Astrocyte of the hippocampus (primary cell): ENCODE measurements around the gene NAA11.
A peak's percentile ranks its signal among the peaks of the same experiment; 100 is the strongest.
"Not testable (repeated sequence)": the region's sequence is repeated elsewhere in the genome, so short reads cannot be mapped to it uniquely, and the experiment has no call there.

Experiments used
- DNase-seq: peaks from one replicate; pipeline ENCODE4 v3.0.0; 2011; ENCODE audit warnings: low read depth, low spot score

Gene NAA11

GRCh38 chr4:79308971-79309370 is 16.9 kb downstream of the NAA11 start:
- no peak for DNase-seq

DNA sequence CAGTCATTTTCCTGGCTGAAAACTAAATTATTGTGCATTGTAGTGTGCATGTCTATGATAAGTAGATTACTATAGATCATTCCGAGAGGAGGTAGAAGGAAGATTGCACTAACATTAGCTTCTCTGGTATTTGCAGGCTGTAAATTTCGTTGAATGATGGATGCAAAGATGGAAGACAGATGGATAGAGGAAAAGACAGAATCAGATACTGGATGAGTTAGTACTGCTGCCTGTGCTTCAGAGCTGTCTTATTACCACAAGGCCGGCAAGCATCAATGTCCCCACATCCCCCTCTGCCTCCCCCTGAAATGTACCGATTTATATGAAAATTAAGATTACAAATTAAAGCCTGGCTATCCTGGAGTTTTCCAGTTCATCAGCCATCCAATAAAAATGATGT is 17.7 kb downstream of the NAA11 start:
- no peak for DNase-seq

GRCh38 chr4:79306795-79307194 is 19.1 kb downstream of the NAA11 start:
- no peak for DNase-seq

DNA sequence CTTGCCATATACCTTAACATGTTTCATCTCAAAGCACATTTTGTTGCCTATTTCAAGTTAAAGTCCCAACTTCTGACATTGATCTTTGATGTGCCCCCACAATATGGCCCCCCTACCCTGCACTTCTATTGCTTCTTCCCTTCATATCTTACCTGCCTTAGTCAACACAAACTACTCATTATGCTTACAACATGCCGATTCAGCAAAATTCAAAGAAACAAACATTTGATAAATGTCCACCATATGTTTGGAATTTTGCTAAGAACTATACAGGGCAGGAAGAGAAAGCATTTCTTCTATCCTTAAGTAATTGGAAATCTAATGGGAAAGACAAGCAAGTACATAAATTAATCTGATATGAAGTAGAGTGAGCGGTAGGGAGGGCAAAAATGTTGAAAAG is 25.6 kb downstream of the NAA11 start:
- no peak for DNase-seq

DNA sequence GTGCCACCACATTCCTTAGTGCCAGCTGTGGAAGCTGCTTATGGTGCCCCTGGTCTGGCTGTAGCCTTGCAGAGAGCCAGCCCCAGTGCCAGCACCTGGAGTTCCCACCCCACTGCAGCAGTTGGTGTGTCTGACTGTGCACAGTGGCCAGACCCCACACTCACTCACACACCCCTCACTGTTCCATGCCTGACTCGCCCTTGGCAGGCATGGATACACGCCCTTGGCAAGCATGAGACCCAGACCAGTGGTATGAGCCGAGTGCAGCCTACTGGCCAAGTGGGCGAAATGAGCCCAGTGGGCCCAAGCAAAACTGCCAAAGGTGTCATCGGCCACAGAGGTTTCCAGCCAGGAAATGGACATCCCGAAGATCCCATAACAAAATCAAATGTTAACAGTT is 27.4 kb downstream of the NAA11 start:
- DNase-seq, result no peak

GRCh38 chr4:79298027-79298426 is 27.8 kb downstream of the NAA11 start:
- no peak for DNase-seq

GRCh38 chr4:79297479-79297878 is 28.4 kb downstream of the NAA11 start:
- no peak for DNase-seq

DNA sequence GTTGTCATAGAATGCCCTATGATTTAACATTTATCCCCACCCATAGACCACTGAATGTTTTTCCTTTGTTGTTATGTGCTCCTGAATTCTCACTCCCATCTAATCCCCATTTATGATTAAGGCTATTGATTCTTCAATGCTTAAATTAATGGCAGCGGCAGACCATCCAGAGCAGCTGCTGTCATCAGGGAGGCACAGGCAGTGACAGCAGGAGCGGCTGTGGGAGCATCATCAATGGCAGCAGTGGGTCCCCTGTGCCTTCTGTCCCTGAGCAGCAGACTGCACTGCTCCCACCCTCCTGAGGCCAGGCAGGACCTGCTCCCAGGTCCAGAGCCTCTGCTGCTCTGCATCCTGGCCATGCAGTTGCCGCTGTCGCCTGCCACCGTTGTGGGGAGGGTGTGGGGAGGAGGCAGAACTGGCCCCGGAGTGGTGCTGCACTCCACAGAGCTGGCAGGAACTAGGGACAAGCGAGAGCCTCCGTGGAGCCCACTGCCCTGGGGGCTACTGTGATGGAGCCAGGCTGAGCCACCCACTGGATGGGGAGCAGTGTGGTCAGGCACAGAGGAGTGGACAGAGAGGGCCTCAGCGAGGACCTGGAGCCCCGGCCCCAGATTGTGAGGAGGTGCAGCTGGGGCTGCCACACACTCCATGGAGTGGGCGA is 29.0 kb downstream of the NAA11 start:
- no peak for DNase-seq

DNA sequence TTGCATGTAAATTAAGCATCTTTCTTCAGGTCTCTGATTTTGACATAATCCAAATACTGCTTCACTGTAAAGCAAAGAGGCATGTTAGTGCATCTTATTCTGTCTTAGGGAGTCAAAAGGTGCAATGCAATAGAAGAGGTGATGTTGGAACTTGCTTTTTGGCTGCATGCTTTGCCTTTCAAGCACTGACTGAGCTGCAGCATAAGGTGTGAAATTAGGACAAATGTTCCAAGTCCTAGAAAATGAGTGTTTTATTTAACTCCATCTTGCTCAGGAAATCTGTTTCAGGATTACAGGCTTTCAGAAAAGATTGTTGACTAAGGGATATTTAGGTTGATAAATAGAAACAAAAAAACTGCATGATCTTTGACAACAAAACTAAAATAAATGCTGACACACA is 30.8 kb downstream of the NAA11 start:
- no peak for DNase-seq

DNA sequence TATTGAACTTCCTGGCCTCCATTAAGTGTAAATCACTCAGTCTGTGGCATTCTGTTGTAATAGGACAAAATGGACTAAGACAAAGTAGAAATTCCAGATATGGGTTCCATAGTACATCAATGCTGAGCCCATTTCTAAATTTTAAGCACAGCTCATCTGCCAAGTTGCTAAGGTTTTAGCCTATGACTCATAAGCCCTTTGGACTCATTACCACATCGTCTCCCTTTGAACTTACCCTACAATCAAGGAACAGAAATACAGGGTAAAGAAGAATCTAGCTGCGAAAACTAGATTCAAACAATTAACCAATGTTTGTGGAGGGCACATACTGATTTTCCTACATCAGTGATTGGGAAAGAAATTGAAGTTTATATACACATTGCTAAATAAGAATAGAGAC is 31.8 kb downstream of the NAA11 start:
- peak; percentile 32 for DNase-seq

GRCh38 chr4:79292008-79292407 is 33.9 kb downstream of the NAA11 start:
- no peak for DNase-seq

GRCh38 chr4:79290376-79290775 is 35.5 kb downstream of the NAA11 start:
- no peak for DNase-seq

GRCh38 chr4:79288185-79288584 is 37.7 kb downstream of the NAA11 start:
- no peak for DNase-seq

GRCh38 chr4:79287718-79288117 is 38.1 kb downstream of the NAA11 start:
- no peak for DNase-seq

DNA sequence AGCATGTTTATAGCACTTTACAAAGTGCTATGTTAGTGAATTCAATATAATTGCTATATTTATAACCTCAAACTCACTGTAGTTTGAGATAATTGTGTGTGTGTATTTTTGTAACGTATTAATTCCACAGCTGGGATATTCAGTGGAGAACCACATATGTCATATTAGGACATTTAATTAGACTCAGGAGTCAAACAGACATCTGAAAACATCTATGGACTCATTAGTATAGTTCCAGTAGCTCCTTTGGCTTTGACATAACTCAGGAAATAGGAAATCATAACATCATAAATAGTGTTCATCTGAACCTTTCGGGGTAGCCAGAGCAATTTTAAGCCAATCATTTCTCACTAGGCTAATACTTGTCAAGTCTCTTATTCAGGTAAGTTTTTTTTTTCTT is 38.8 kb downstream of the NAA11 start:
- DNase-seq, result no peak

- DNase-seq, result peak; percentile 34
These were observed 44.1 kb downstream of the NAA11 start for GRCh38 chr4:79281566-79282359.

DNA sequence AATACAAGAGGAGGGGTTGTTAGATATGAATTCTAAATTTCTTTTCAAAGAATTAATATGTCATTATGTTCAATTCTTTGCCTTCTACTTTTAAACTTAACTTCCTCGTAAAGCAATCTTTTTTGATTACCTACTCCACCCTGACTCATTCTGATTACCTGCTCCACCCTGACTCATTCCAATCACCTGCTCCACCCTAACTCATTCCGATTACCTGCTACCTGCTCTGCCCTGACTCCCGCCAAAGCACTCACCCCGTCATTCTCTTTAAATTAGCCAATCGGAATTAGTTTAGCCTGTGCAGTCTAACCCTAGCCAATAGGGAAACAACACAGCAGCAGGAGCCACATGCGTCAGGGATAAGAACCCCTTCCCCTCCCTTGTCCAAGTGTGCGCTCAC is 48.4 kb downstream of the NAA11 start:
- not testable (repeated sequence) for DNase-seq

DNA sequence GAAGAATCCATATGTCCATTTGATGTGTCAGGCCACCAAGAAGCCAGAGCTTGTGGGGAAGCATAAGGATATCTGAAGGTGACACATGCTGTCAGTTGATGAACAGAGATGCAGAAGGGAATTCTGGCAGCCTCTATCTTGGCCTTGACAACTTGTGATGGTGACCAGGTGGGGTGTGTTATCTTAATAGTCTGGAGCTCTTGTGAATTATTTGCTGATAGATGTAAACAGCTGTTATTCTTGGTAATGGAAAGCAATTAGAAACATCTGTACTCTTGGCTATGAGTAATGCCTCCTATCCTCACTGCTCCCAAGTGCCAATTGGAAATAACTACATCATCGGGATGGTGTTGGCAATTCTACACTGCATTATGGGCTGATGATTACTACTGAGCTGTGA is 51.9 kb downstream of the NAA11 start:
- DNase-seq, result no peak

DNA sequence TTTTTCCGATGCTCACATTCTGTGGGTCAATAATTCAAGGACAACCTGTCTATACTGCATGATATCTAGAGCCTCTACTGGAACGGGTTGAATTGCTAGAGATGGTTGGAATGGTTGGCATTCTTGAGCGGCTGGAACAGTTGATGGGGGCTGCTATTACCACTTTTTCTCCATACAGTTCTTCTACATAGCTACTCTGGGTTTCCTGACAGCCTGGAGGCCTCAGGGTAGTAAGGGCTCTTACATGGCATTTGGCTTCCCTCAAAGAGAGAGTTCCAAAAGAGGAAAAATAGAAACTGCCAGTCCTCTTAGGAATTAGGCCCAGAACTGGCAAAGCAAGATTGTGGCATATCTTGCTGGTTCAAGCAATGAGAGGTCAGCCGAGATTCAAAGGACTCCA is 53.1 kb downstream of the NAA11 start:
- DNase-seq, result no peak

DNA sequence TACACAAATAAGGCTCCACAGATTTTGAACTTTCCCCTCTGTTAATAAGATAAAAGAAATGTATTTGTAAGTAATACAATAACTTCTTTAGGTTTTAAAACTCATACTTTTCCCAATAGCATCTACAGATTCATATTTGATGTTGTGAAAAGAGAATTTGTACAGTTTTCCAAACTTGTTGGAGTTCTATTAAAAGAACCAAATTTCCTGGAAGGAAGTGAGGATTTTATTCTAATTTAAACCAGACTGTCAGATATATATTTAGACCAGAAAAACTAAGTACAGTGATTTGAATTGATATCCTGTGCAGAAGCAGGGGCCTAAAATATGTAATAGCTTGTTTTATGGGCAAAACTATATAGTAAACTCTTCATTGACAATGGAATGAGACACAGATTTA is 53.7 kb downstream of the NAA11 start:
- no peak for DNase-seq

GRCh38 chr4:79267671-79268070 is 58.2 kb downstream of the NAA11 start:
- DNase-seq, result no peak
